Astrocyte (in vitro differentiated cells and primary cell): ENCODE data around the gene TCF3.

Source experiments
- CTCF ChIP-seq: IDR thresholded peaks from 2 replicates; pipeline ENCODE4 v1.5.1; 2011; ENCODE audit warnings: low read depth, mild to moderate bottlenecking, inconsistent platforms, low read length, moderate library complexity; ENCODE audit not compliant: insufficient read depth
- EZH2 ChIP-seq: IDR thresholded peaks from 2 replicates; pipeline ENCODE4 v1.6.1; 2012; ENCODE audit warnings: mild to moderate bottlenecking, low read length, inconsistent platforms; ENCODE audit not compliant: insufficient read depth

GRCh38 chr19:1652471-1653299 lies at the start of gene TCF3:
- TF ChIP-seq CTCF (no peak), EZH2 (no peak)
